CD4-positive, alpha-beta T cell (primary cell): Measurements from ENCODE around the gene MSRB3. TPM values are rescaled to one million over a fixed set of nuclear protein-coding genes. Genes with fewer than 3 reads are reported as not detected.

Experiments used
- ATAC-seq: fragments of 200-7000 bp; cut with Tn5 transposase; one replicate; pipeline ENCODE4 v1.10.0; 2022; ENCODE audit warnings: mild to moderate bottlenecking; ENCODE audit not compliant: poor library complexity
- CTCF ChIA-PET: fragments of 350-600 bp; sonication (Branson Sonifier 250); formaldehyde crosslinking; loops from one replicate; lab custom pipeline; 2021; ENCODE audit warnings: antibody characterized with exemption, inconsistent platforms; lab: Charles Lee
- POLR2A ChIA-PET: fragments of 350-600 bp; sonication (Branson Sonifier 250); formaldehyde crosslinking; loops from one replicate; lab custom pipeline; 2021; ENCODE audit warnings: antibody characterized with exemption, inconsistent platforms; lab: Charles Lee
- DNase-seq, 14 experiments: peaks; one replicate each; pipeline ENCODE4 v3.0.0-alpha.2; 2013 to 2020; ENCODE audit warnings: mixed read lengths in 2 of 14
- H3K27ac ChIP-seq, 2 donors: one replicate each; pipeline versions ENCODE4 v1.5.1 to v1.7.0; 2013; ENCODE audit warnings: low read length in 2 of 2, low read depth in 1 of 2, mild to moderate bottlenecking in 1 of 2
- H3K27me3 ChIP-seq, 2 experiments: 1 replicate in 1 of 2; 2 replicates in 1 of 2; pipeline versions ENCODE4 v1.6.1 to v1.7.0; 2013; ENCODE audit warnings: low read length in 2 of 2, control low read depth in 1 of 2, mild to moderate bottlenecking in 1 of 2, moderate library complexity in 1 of 2; ENCODE audit not compliant: insufficient read depth in 2 of 2, control insufficient read depth in 1 of 2
- H3K36me3 ChIP-seq: one replicate; pipeline ENCODE4 v1.6.1; 2013; ENCODE audit warnings: low read length, control low read depth; ENCODE audit not compliant: insufficient read depth
- H3K4me1 ChIP-seq: one replicate; pipeline ENCODE4 v1.6.1; 2013; ENCODE audit warnings: low read length, control low read depth; ENCODE audit not compliant: insufficient read depth
- H3K4me3 ChIP-seq: one replicate; pipeline ENCODE4 v1.5.1; 2013; ENCODE audit warnings: mild to moderate bottlenecking, low read length, moderate library complexity
- H3K9me3 ChIP-seq, 2 experiments: 1 replicate in 1 of 2; 2 replicates in 1 of 2; pipeline versions ENCODE4 v1.6.1 to v1.7.0; 2013; ENCODE audit warnings: low read length in 2 of 2, mild to moderate bottlenecking in 2 of 2, control low read depth in 1 of 2, moderate library complexity in 1 of 2; ENCODE audit not compliant: control insufficient read depth in 1 of 2, insufficient read depth in 1 of 2
- H3K27ac Mint-ChIP-seq: one replicate; pipeline ENCODE4 v1.8.0; 2020; ENCODE audit warnings: mixed read lengths
- H3K27me3 Mint-ChIP-seq: one replicate; pipeline ENCODE4 v1.8.0; 2021; ENCODE audit warnings: mixed read lengths
- H3K36me3 Mint-ChIP-seq: one replicate; pipeline ENCODE4 v1.8.0; 2021; ENCODE audit warnings: low read depth, mixed read lengths
- H3K4me1 Mint-ChIP-seq: one replicate; pipeline ENCODE4 v1.8.0; 2021; ENCODE audit warnings: low read depth, mixed read lengths
- H3K4me3 Mint-ChIP-seq: one replicate; pipeline ENCODE4 v1.8.0; 2020; ENCODE audit warnings: mild to moderate bottlenecking, mixed read lengths
- H3K9me3 Mint-ChIP-seq: one replicate; pipeline ENCODE4 v1.8.0; 2020; ENCODE audit warnings: mixed read lengths
- intact Hi-C, 2 experiments: fragments of 100-400 bp; cut with DNase I in 1 of 2; cut with micrococcal nuclease in 1 of 2; formaldehyde crosslinking; loops; one replicate each; pipeline versions ENCODE4 v1.15.1 to v1.9.0; 2023 to 2025; cut with DNase I, micrococcal nuclease
- total RNA-seq, 174 experiments: library from RNA in 2 of 174; stranded (reverse) in 2 of 174; gene quantifications; one replicate each; pipeline ENCODE4 v1.2.3 and lab custom pipeline; 2021 to 2026
- TF ChIP-seq, protein P1 (sequence below): fragments of 200-600 bp; IDR thresholded peaks from one replicate; pipeline ENCODE4 v1.8.0; 2022; ENCODE audit warnings: antibody characterized with exemption, mild to moderate bottlenecking

MSRB3 gene
- total RNA-seq, 2 experiments from 2014 or later: 0.17 TPM; not detected in 1

DNA sequence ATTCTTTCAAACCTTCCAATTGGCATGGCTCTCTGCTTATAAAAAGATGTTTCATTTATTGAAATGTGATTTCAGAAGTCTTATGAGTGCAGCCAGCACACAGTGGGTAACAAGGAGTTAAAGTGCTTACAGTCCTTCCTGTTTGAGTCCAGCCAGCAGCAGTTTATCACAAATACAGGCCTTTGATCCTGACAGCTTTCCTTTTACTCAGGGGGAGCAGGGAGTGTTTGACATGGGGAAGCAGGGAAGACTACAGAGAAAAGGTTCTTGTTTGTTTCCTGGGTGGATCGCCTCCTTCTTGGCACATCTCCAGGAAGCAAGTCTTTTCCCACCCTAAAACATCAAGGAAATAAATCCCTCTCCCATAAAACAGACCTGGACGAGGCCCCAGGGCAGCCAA, 216.1 kb downstream of the MSRB3 start:
- POLR2A ChIA-PET: no interaction called here
- no peaks in the 10 kb centered on the region for H3K36me3 Mint-ChIP-seq
- CTCF ChIA-PET: no interaction called here
- intact Hi-C loops: no loop called here
- Histone ChIP-seq H3K27me3 (no peaks in the 10 kb centered on the region), H3K36me3 (no peaks in the 10 kb centered on the region), H3K4me3 (no peak overlapping the region), H3K27ac (no peak overlapping the region), H3K9me3 (no peaks in the 10 kb centered on the region), H3K4me1 (no peaks in the 10 kb centered on the region)
- H3K4me1 Mint-ChIP-seq: no peaks in the 10 kb centered on the region
- DNase-seq (no peak), ATAC-seq (no peak)
- no peaks in the 10 kb centered on the region for H3K9me3 Mint-ChIP-seq
- peaks cover 5% of the 10 kb centered on the region for H3K27me3 Mint-ChIP-seq
- TF ChIP-seq, protein P1, sequence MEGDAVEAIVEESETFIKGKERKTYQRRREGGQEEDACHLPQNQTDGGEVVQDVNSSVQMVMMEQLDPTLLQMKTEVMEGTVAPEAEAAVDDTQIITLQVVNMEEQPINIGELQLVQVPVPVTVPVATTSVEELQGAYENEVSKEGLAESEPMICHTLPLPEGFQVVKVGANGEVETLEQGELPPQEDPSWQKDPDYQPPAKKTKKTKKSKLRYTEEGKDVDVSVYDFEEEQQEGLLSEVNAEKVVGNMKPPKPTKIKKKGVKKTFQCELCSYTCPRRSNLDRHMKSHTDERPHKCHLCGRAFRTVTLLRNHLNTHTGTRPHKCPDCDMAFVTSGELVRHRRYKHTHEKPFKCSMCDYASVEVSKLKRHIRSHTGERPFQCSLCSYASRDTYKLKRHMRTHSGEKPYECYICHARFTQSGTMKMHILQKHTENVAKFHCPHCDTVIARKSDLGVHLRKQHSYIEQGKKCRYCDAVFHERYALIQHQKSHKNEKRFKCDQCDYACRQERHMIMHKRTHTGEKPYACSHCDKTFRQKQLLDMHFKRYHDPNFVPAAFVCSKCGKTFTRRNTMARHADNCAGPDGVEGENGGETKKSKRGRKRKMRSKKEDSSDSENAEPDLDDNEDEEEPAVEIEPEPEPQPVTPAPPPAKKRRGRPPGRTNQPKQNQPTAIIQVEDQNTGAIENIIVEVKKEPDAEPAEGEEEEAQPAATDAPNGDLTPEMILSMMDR: no peak
- no peak overlapping the region for H3K4me3 Mint-ChIP-seq
- H3K27ac Mint-ChIP-seq: no peak overlapping the region

DNA sequence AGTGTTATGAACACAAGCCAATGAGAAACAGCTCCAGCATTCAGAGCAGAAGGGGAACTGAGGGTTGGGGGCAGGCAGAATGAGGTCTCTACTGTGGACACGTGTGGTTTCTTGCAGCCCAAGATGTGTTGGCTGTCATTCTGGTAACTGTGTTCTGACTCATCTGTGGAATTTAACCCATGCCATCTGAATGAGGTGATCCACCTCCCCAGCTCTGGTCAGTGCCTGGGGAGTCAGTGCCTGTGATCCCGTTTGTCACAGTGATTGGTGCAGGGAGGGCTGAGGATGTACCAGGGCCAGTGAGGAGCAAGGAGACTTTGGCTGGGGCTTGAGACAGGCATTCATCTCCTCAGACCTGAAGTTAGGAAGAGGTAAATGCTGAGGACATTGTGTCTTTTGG, 216.8 kb downstream of the MSRB3 start:
- Mint-ChIP-seq H3K4me3 (no peak overlapping the region), H3K36me3 (no peaks in the 10 kb centered on the region), H3K4me1 (no peaks in the 10 kb centered on the region), H3K27ac (no peak overlapping the region), H3K27me3 (peaks cover 8% of the 10 kb centered on the region), H3K9me3 (no peaks in the 10 kb centered on the region)
- ATAC-seq (no peak), DNase-seq (no peak)
- H3K27me3 ChIP-seq: no peaks in the 10 kb centered on the region
- POLR2A ChIA-PET: no interaction called here
- intact Hi-C loops: no loop called here
- H3K9me3 ChIP-seq: no peaks in the 10 kb centered on the region
- CTCF ChIA-PET: no interaction called here
- H3K36me3 ChIP-seq: no peaks in the 10 kb centered on the region
- TF ChIP-seq, protein P1: no peak
- H3K4me1 ChIP-seq: no peaks in the 10 kb centered on the region
- H3K4me3 ChIP-seq: no peak overlapping the region
- H3K27ac ChIP-seq: no peak overlapping the region

DNA sequence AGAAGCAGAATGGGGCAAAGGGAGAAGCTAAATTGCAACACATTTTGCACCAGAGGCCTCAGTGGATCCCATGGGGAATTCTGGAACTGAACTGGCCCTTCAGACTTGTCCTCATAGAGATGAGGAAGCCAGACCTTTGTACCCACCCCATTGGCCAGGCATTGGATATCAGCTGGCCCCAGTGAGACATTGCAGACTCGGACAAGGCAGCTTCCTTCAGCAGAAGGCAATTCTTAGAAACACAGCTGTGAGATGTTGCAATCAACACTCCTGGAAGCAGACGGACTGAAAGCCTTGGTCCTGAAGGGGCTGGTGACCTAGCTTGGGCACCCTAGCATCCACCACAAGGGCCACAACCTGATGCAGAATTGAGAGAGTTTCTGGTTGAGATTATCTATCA, 218.1 kb downstream of the MSRB3 start:
- TF ChIP-seq, protein P1: no peak
- Histone ChIP-seq H3K27me3 (no peaks in the 10 kb centered on the region), H3K9me3 (peaks cover 0 to 4% of the 10 kb centered on the region in 2 experiments), H3K36me3 (no peaks in the 10 kb centered on the region), H3K4me3 (no peak overlapping the region), H3K4me1 (no peaks in the 10 kb centered on the region), H3K27ac (no peak overlapping the region)
- ATAC-seq (no peak), DNase-seq (no peak)
- H3K4me3 Mint-ChIP-seq: no peak overlapping the region
- H3K36me3 Mint-ChIP-seq: no peaks in the 10 kb centered on the region
- peaks cover 9% of the 10 kb centered on the region for H3K27me3 Mint-ChIP-seq
- CTCF ChIA-PET: no interaction called here
- POLR2A ChIA-PET: no interaction called here
- no peaks in the 10 kb centered on the region for H3K9me3 Mint-ChIP-seq
- H3K27ac Mint-ChIP-seq: no peak overlapping the region
- intact Hi-C loops: no loop called here
- no peaks in the 10 kb centered on the region for H3K4me1 Mint-ChIP-seq
